H9 (cell line): ENCODE measurements around the gene NXT1. TPM values are rescaled to one million over a fixed set of nuclear protein-coding genes. Genes with fewer than 3 reads are reported as not detected.

ENCODE experiments used
- DNase-seq: peaks from one replicate; pipeline ENCODE4 v3.0.0-alpha.2; 2017
- H2AFZ ChIP-seq: one replicate; pipeline ENCODE4 v1.6.1; 2013; ENCODE audit warnings: mild to moderate bottlenecking, low read length, control low read depth, moderate library complexity
- H2AK5ac ChIP-seq: 2 replicates; pipeline ENCODE4 v1.6.1; 2013; ENCODE audit warnings: low read length, control low read depth, mixed read lengths; ENCODE audit not compliant: insufficient read length
- H2BK120ac ChIP-seq: one replicate; pipeline ENCODE4 v1.6.1; 2013; ENCODE audit warnings: low read depth, mild to moderate bottlenecking, low read length, control low read depth, inconsistent platforms; ENCODE audit not compliant: poor library complexity, severe bottlenecking
- H2BK12ac ChIP-seq: 2 replicates; pipeline ENCODE4 v1.6.1; 2013; ENCODE audit warnings: low read length, control low read depth, mixed read lengths, low read depth; ENCODE audit not compliant: insufficient read length
- H2BK15ac ChIP-seq: 2 replicates; pipeline ENCODE4 v1.6.1; 2013; ENCODE audit warnings: low read depth, low read length, control low read depth
- H2BK20ac ChIP-seq: one replicate; pipeline ENCODE4 v1.6.1; 2013; ENCODE audit warnings: low read depth, mild to moderate bottlenecking, low read length, control low read depth, inconsistent platforms; ENCODE audit not compliant: poor library complexity, severe bottlenecking
- H2BK5ac ChIP-seq: 2 replicates; pipeline ENCODE4 v1.6.1; 2013; ENCODE audit warnings: low read length, control low read depth, mixed read lengths; ENCODE audit not compliant: insufficient read length
- H3K14ac ChIP-seq: 2 replicates; pipeline ENCODE4 v1.6.1; 2013; ENCODE audit warnings: low read length, control low read depth; ENCODE audit not compliant: insufficient read depth
- H3K18ac ChIP-seq: 2 replicates; pipeline ENCODE4 v1.6.1; 2013; ENCODE audit warnings: low read depth, mild to moderate bottlenecking, mixed read lengths, low read length, control low read depth; ENCODE audit not compliant: insufficient read length
- H3K23ac ChIP-seq: 2 replicates; pipeline ENCODE4 v1.6.1; 2013; ENCODE audit warnings: low read length, control low read depth, mixed read lengths, low read depth; ENCODE audit not compliant: insufficient read length
- H3K23me2 ChIP-seq: 2 replicates; pipeline ENCODE4 v1.6.1; 2013; ENCODE audit warnings: low read depth, mild to moderate bottlenecking, mixed read lengths, low read length, control low read depth; ENCODE audit not compliant: insufficient read length, poor library complexity, severe bottlenecking
- H3K27ac ChIP-seq: 2 replicates; pipeline ENCODE4 v1.5.1; 2013; ENCODE audit warnings: low read length, control low read depth, mixed read lengths, low read depth; ENCODE audit not compliant: insufficient read length
- H3K27me3 ChIP-seq: 2 replicates; pipeline ENCODE4 v1.6.1; 2013; ENCODE audit warnings: low read length, control low read depth, inconsistent platforms; ENCODE audit not compliant: insufficient read depth
- H3K4ac ChIP-seq: 2 replicates; pipeline ENCODE4 v1.6.1; 2013; ENCODE audit warnings: low read depth, mild to moderate bottlenecking, control low read depth, inconsistent platforms, low read length, moderate library complexity
- H3K4me1 ChIP-seq: 2 replicates; pipeline ENCODE4 v1.6.1; 2013; ENCODE audit warnings: low read length, control low read depth, inconsistent platforms; ENCODE audit not compliant: insufficient read depth
- H3K4me2 ChIP-seq: 2 replicates; pipeline ENCODE4 v1.6.1; 2013; ENCODE audit warnings: low read length, control low read depth, mixed read lengths; ENCODE audit not compliant: insufficient read length, insufficient read depth
- H3K56ac ChIP-seq: 2 replicates; pipeline ENCODE4 v1.6.1; 2013; ENCODE audit warnings: low read depth, mild to moderate bottlenecking, mixed read lengths, low read length, control low read depth; ENCODE audit not compliant: insufficient read length
- H3K79me1 ChIP-seq: 2 replicates; pipeline ENCODE4 v1.6.1; 2013; ENCODE audit warnings: low read depth, mild to moderate bottlenecking, moderate library complexity, low read length, control low read depth, inconsistent platforms; ENCODE audit not compliant: insufficient read depth, poor library complexity, severe bottlenecking
- H3K79me2 ChIP-seq: 2 replicates; pipeline ENCODE4 v1.6.1; 2013; ENCODE audit warnings: low read length, control low read depth, inconsistent platforms; ENCODE audit not compliant: insufficient read depth
- H3K9ac ChIP-seq: 2 replicates; pipeline ENCODE4 v1.6.1; 2013; ENCODE audit warnings: low read length, control low read depth, mixed read lengths; ENCODE audit not compliant: insufficient read length; ENCODE audit errors: extremely low read depth
- H3K9me3 ChIP-seq: one replicate; pipeline ENCODE4 v1.6.1; 2013; ENCODE audit warnings: low read depth, low read length, inconsistent platforms; ENCODE audit not compliant: control insufficient read depth
- H3T11ph ChIP-seq: one replicate; pipeline ENCODE4 v1.6.1; 2013; ENCODE audit warnings: mild to moderate bottlenecking, low read length, control low read depth, inconsistent platforms
- H4K20me1 ChIP-seq: one replicate; pipeline ENCODE4 v1.6.1; 2013; ENCODE audit not compliant: control insufficient read depth, insufficient read length, insufficient read depth
- H4K5ac ChIP-seq: 2 replicates; pipeline ENCODE4 v1.6.1; 2013; ENCODE audit warnings: low read depth, mild to moderate bottlenecking, mixed read lengths, low read length, control low read depth; ENCODE audit not compliant: insufficient read length
- H4K8ac ChIP-seq: replicated peaks from 2 replicates; pipeline ENCODE4 v1.6.1; 2013; ENCODE audit warnings: low read length, control low read depth, mixed read lengths, low read depth; ENCODE audit not compliant: insufficient read length
- H4K91ac ChIP-seq: 2 replicates; pipeline ENCODE4 v1.6.1; 2013; ENCODE audit warnings: low read depth, mild to moderate bottlenecking, moderate library complexity, mixed read lengths, low read length, control low read depth; ENCODE audit not compliant: insufficient read length
- H3K27ac Mint-ChIP-seq, 3 experiments: 2 replicates in 2 of 3; 3 replicates in 1 of 3; pipeline ENCODE4 v1.8.0; 2020 to 2021; ENCODE audit warnings: mixed read lengths in 3 of 3, mild to moderate bottlenecking in 1 of 3, moderate library complexity in 1 of 3
- H3K27me3 Mint-ChIP-seq: 2 replicates; pipeline ENCODE4 v1.8.0; 2021; ENCODE audit warnings: low read depth, mild to moderate bottlenecking, moderate library complexity, mixed read lengths
- H3K36me3 Mint-ChIP-seq, 3 experiments: 2 replicates in 2 of 3; 3 replicates in 1 of 3; pipeline ENCODE4 v1.8.0; 2020 to 2021; ENCODE audit warnings: low read depth in 3 of 3, mixed read lengths in 3 of 3; ENCODE audit not compliant: insufficient read depth in 1 of 3
- H3K4me1 Mint-ChIP-seq, 2 experiments: 2 replicates each; pipeline ENCODE4 v1.8.0; 2020; ENCODE audit warnings: mixed read lengths in 2 of 2
- H3K4me3 Mint-ChIP-seq, 2 experiments: 2 replicates in 1 of 2; 3 replicates in 1 of 2; pipeline ENCODE4 v1.8.0; 2020 to 2021; ENCODE audit warnings: mild to moderate bottlenecking in 2 of 2, mixed read lengths in 2 of 2, moderate library complexity in 1 of 2
- H3K9me3 Mint-ChIP-seq, 2 experiments: 2 replicates in 1 of 2; 3 replicates in 1 of 2; pipeline ENCODE4 v1.8.0; 2020; ENCODE audit warnings: mild to moderate bottlenecking in 2 of 2, mixed read lengths in 2 of 2, moderate library complexity in 1 of 2
- WGBS: extraction: QIAGEN DNeasy Blood & Tissue Kit; methylation state at CpG from one replicate; pipeline ENCODE4 v1.1.7; 2013; ENCODE audit warnings: missing lambda C conversion rate, low lambda C conversion rate, mixed read lengths; ENCODE audit not compliant: insufficient read length; ENCODE audit errors: extremely low coverage; 5-methylcytosine and 5-hydroxymethylcytosine counted together
- total RNA-seq: library from RNA; stranded (reverse); gene quantifications from 2 replicates; pipeline ENCODE4 v1.2.1, GENCODE V29; 2021
- TF ChIP-seq, protein P1 (sequence below): fragments of 200-600 bp; sonication (generic); conservative IDR thresholded peaks from 3 replicates; pipeline ENCODE4 v1.8.0; 2021; ENCODE audit warnings: antibody characterized with exemption, mild to moderate bottlenecking

Gene NXT1
- total RNA-seq, 1 experiment from 2014 or later, result 25.5 TPM

- H3K9me3 ChIP-seq, result no peaks in the 10 kb centered on the region
- Mint-ChIP-seq H3K9me3 (no peaks in the 10 kb centered on the region), H3K36me3 (no peaks in the 10 kb centered on the region; a peak in 1 of 7 replicates), H3K4me1 (peaks cover 8 to 10% of the 10 kb centered on the region in 2 experiments), H3K4me3 (no peak overlapping the region), H3K27ac (no peak overlapping the region), H3K27me3 (peaks cover 7% of the 10 kb centered on the region; the same call in 1 of the 2 replicates)
- H3K56ac ChIP-seq, result no peak overlapping the region
- H3K4ac ChIP-seq, result no peak overlapping the region
- TF ChIP-seq, protein P1, sequence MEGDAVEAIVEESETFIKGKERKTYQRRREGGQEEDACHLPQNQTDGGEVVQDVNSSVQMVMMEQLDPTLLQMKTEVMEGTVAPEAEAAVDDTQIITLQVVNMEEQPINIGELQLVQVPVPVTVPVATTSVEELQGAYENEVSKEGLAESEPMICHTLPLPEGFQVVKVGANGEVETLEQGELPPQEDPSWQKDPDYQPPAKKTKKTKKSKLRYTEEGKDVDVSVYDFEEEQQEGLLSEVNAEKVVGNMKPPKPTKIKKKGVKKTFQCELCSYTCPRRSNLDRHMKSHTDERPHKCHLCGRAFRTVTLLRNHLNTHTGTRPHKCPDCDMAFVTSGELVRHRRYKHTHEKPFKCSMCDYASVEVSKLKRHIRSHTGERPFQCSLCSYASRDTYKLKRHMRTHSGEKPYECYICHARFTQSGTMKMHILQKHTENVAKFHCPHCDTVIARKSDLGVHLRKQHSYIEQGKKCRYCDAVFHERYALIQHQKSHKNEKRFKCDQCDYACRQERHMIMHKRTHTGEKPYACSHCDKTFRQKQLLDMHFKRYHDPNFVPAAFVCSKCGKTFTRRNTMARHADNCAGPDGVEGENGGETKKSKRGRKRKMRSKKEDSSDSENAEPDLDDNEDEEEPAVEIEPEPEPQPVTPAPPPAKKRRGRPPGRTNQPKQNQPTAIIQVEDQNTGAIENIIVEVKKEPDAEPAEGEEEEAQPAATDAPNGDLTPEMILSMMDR, result no peak
- no peaks in the 10 kb centered on the region for H3K4me1 ChIP-seq
- WGBS, result no CpG with 5 or more reads among the region's 5 CpGs
- H3K23ac ChIP-seq, result no peak overlapping the region
- H4K20me1 ChIP-seq, result no peaks in the 10 kb centered on the region
- H4K91ac ChIP-seq, result no peak overlapping the region
- DNase-seq, result no peak
- H4K5ac ChIP-seq, result no peak overlapping the region
- no peak overlapping the region for H3K14ac ChIP-seq
- no peak overlapping the region for H3K18ac ChIP-seq
- no peak overlapping the region for H2AFZ ChIP-seq
- H3K4me2 ChIP-seq, result no peak overlapping the region
- H2BK5ac ChIP-seq, result no peak overlapping the region
- H2BK12ac ChIP-seq, result no peak overlapping the region
- H3K9ac ChIP-seq, result no peak overlapping the region
- no peaks in the 10 kb centered on the region for H3K27me3 ChIP-seq
- H2BK15ac ChIP-seq, result no peak overlapping the region
- no peak overlapping the region for H3K27ac ChIP-seq
- H3K23me2 ChIP-seq, result no peaks in the 10 kb centered on the region
- H2BK120ac ChIP-seq, result no peak overlapping the region
- H3T11ph ChIP-seq, result no peak overlapping the region
- no peak overlapping the region for H2BK20ac ChIP-seq
- no peak overlapping the region for H2AK5ac ChIP-seq
- H3K79me1 ChIP-seq, result no peaks in the 10 kb centered on the region
- H4K8ac ChIP-seq, result no peak overlapping the region
- H3K79me2 ChIP-seq, result no peaks in the 10 kb centered on the region
Observed at GRCh38 chr20:23336476-23336875, 14.1 kb upstream of the NXT1 start.
